ENCODE results near the gene AKAP1.

The AKAP1 gene

DNA sequence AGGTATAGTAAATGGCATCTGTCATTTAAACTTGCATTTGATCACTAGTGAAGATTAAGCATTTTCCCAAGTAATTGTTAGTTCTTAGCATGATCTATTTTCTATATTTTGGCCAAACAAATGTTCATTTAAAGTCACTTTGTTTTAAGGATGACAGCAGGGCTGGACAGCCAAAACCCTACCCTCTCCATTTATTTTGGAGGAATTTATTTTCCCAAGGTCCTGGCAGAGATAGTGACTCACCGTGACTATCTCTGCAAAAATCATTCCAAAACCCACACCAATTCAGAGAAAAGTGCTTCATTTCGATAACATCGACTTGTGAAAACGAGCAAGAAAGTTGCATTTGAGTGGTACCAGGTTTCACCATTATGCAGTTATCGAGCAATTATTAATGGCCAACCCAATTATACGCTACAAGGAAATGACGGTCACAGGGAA lies 665 bp upstream of the AKAP1 start:
- Histone ChIP-seq H2AFZ (ENCODE audit: low read depth, low read length) (peak overlapping the region; percentile 86), H3K36me3 (ENCODE audit: insufficient read depth, low read length) (no peaks in the 10 kb centered on the region), H3K4me1 (ENCODE audit: insufficient read depth, low read length) (peaks cover 26% of the 10 kb centered on the region)

DNA sequence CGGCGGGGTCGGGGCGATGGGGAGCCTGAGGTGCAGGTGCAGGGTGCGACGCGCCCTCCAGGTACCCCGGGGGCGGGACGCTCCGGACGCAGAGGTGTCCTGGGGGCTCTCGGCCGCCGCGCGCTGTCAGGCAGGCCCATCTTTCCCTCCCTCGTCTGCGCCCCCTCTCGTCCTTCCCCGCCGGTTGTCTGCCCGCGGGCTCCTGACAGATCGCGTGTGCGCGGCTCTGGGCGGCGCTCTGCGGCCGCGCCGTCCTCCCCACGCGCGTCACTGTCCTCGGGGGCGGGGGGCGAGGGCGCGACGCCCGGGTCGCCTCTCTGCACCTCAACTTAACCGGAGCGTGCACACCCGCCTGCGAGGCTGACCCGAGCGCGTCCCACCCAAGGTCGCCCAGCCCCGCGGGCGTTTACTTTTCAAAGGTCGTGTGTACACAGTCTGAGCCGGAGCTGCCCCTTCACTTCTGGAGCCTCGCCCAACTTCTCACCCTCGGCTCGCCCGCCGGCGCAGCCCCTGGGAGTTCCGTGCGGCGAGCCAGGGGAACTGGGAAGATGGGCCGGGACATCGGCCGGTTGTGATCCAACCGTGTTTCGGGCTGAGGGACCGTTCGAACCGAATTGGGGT lies 512 bp downstream of the AKAP1 start:
- Histone ChIP-seq H3K27me3 (ENCODE audit: insufficient read depth, low read length) (no peaks in the 10 kb centered on the region), H3K4me3 (ENCODE audit: low read length) (peak overlapping the region; percentile 70), H3K9me3 (ENCODE audit: low read length) (no peaks in the 10 kb centered on the region), H3K4me1 (ENCODE audit: insufficient read depth, low read length) (peaks cover 37% of the 10 kb centered on the region), H2AFZ (ENCODE audit: low read depth, low read length) (peak overlapping the region; percentile 86), H3K36me3 (ENCODE audit: insufficient read depth, low read length) (no peaks in the 10 kb centered on the region)

More for the DNA sequence above, 665 bp upstream of the AKAP1 start:
- Histone ChIP-seq H3K27me3 (ENCODE audit: insufficient read depth, low read length) (no peaks in the 10 kb centered on the region), H3K9me3 (ENCODE audit: low read length) (no peaks in the 10 kb centered on the region), H3K4me3 (ENCODE audit: low read length) (peak overlapping the region; percentile 70)

DNA sequence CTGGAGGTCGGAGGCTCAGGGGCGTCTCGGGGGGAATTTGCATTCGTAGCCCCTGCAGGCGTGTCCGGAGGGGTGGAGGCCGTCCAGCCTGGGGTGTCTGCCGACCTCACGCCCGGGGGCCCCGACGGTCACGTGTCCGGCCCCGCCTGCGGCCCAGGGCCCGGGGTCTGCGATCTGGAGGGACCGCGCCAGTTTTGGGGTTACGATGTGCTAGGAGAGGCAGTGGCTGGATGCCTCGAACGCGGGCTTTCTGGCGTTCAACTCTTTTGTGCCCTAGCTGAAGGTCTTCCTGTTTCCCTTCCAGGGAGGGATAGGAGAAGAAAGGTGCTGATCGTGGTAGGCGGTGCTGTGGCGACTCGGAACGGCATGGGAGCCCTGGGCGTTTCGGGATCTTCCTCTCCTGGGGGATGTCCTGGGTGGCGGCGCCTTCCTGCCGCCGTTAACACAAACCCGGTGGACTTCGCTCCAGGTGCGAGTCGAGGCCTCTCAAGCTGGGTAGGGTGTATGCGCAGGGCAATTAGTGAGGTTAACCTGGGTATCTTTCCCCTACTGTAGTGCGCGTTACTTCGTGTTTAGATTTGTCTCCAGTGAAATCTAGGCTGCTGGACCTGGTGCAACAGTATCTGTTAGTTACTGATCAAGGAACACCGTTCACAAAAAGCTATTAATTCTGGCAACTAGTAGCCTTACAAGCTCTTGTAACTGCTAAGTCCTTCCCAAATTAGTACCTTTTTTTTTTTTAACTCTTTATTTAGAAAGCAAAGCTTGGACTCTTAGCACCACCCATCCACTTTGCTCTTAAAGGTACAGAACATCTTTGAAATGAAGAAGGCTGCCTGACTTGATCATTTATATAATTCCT lies 1.3 kb downstream of the AKAP1 start:
- Histone ChIP-seq H3K9me3 (ENCODE audit: low read length) (no peaks in the 10 kb centered on the region), H3K36me3 (ENCODE audit: insufficient read depth, low read length) (no peaks in the 10 kb centered on the region), H3K27me3 (ENCODE audit: insufficient read depth, low read length) (no peaks in the 10 kb centered on the region), H2AFZ (ENCODE audit: low read depth, low read length) (peak overlapping the region; percentile 86), H3K4me1 (ENCODE audit: insufficient read depth, low read length) (peaks cover 44% of the 10 kb centered on the region), H3K4me3 (ENCODE audit: low read length) (peak overlapping the region; percentile 70)

DNA sequence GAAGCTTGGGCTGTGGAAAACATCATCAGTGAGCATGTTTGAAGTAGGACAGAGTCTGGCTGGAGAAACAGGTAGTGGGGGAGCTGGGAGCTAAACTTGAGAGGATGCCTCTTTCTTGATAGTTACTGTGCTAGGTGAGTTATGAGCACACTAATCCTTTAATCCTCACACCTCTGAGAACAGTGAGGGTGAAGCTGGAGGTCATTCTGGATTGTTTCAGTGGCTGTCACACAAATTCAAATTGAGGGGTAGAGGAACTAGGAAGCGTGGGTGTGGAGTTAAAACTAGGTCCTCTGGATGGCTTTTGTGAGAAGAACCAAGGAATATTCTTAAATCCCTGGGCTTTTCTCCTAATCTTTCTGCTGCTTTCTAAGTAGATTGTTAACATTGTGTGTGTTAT lies 3.3 kb downstream of the AKAP1 start:
- Histone ChIP-seq H3K27me3 (ENCODE audit: insufficient read depth, low read length) (no peaks in the 10 kb centered on the region), H3K4me1 (ENCODE audit: insufficient read depth, low read length) (peaks cover 47% of the 10 kb centered on the region)

DNA sequence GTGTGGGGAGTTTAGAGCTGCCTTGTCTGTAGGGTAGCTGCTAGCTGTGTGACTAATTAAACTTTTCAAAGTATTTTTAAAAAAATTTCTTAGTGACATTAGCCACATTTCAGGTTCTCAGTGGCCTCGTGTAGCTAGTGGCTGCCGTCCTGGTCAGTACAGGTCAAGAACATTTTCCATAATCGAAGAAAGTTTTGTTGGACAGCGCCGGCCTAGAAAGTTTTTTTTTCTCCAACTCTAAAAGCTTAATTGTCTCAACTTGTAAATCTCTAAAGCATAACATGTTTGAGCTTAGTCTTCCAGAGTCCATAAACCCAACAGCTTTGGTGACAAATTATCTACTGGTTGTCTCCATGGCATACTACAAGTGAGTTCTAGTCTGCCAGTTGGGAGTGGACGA lies 4.3 kb downstream of the AKAP1 start:
- H3K36me3 ChIP-seq (ENCODE audit: insufficient read depth, low read length): peaks cover 2% of the 10 kb centered on the region
- H3K27me3 ChIP-seq (ENCODE audit: insufficient read depth, low read length): no peaks in the 10 kb centered on the region
- H3K9me3 ChIP-seq (ENCODE audit: low read length): peaks cover 2% of the 10 kb centered on the region
- no peak overlapping the region for H2AFZ ChIP-seq (ENCODE audit: low read depth, low read length)
- no peak overlapping the region for H3K4me3 ChIP-seq (ENCODE audit: low read length)
- peaks cover 45% of the 10 kb centered on the region for H3K4me1 ChIP-seq (ENCODE audit: insufficient read depth, low read length)

More for the DNA sequence above, 3.3 kb downstream of the AKAP1 start:
- H3K4me3 ChIP-seq (ENCODE audit: low read length): no peak overlapping the region
- H3K9me3 ChIP-seq (ENCODE audit: low read length): no peaks in the 10 kb centered on the region
- no peaks in the 10 kb centered on the region for H3K36me3 ChIP-seq (ENCODE audit: insufficient read depth, low read length)
- no peak overlapping the region for H2AFZ ChIP-seq (ENCODE audit: low read depth, low read length)

DNA sequence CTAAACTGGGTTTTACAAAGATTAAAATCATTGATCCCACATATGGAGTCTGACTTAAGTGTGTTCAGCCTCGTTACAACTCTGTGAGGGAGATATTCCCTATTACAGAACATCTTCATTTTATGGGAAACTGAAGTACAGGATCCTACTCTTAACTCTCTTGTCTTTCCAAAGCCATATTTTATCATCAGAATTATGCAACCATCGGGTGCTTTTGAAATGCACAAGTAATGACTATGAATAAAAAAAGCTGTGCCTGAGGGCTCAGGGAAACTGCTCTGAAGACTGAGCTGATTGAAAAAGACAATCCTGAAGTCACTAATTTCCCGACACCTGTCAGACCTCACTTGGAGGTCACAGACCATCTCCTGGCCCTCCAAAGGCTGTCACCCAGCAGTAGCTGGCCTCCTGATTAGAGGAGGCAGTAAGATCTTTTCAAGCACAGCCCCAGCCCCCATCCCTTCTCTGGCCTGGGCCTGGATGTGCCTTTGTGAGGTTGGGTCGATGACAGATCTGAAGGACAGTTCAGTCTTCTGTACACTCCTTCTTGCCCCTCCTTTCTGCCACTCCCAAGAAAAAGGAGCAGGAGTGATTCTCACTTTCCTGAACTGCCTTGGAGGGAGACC lies 5.6 kb downstream of the AKAP1 start:
- Histone ChIP-seq H2AFZ (ENCODE audit: low read depth, low read length) (no peak overlapping the region), H3K27me3 (ENCODE audit: insufficient read depth, low read length) (no peaks in the 10 kb centered on the region), H3K36me3 (ENCODE audit: insufficient read depth, low read length) (peaks cover 2% of the 10 kb centered on the region), H3K9me3 (ENCODE audit: low read length) (peaks cover 2% of the 10 kb centered on the region), H3K4me1 (ENCODE audit: insufficient read depth, low read length) (peaks cover 45% of the 10 kb centered on the region), H3K4me3 (ENCODE audit: low read length) (no peak overlapping the region)

DNA sequence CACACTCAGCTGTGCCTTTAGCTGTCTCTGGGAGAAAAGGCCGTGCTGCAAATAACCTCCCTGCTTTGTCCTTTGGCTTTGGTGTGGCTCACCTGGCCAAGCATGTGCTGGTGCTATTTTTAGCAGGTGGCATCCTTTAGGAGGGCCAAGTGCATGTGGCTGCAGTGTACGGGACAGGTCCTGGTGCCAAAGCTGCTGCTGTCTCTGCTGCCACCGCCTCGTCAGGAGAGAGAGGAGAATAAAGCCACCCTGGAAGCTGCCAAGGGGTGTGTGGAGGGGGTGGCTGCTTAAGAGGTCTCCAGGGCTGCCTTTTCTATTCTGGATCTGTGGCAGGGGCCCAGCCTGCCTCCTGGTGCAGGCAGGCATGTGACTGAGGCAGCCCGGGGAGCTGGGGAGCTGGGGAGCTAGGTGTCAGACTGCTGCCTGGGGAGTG lies 6.2 kb downstream of the AKAP1 start:
- Histone ChIP-seq H2AFZ (ENCODE audit: low read depth, low read length) (no peak overlapping the region), H3K9me3 (ENCODE audit: low read length) (peaks cover 2% of the 10 kb centered on the region)

DNA sequence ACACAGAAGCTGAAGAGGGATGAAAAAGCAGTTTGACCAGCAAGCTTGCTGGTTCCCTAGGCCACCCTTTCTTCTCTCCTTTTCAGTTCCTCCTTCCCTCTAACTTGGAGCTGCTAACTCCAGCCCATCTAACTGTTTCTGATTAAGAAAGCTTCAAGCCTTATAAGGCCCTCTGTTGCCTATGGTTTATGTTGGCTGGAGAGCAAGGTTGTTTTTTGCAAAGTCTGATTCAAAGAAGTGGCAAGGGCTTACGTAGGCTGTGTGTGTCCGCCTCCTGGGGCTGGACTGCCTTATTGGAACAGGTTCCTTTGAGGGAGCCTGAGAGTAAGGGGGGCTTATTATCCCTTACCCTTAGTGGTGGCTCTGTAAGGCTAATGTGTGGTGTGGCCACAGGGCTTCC lies 7.1 kb downstream of the AKAP1 start:
- Histone ChIP-seq H2AFZ (ENCODE audit: low read depth, low read length) (no peak overlapping the region), H3K4me1 (ENCODE audit: insufficient read depth, low read length) (peaks cover 36% of the 10 kb centered on the region), H3K36me3 (ENCODE audit: insufficient read depth, low read length) (peaks cover 4% of the 10 kb centered on the region)

More for the DNA sequence above, 6.2 kb downstream of the AKAP1 start:
- H3K4me1 ChIP-seq (ENCODE audit: insufficient read depth, low read length): peaks cover 45% of the 10 kb centered on the region
- H3K36me3 ChIP-seq (ENCODE audit: insufficient read depth, low read length): peaks cover 2% of the 10 kb centered on the region
- H3K27me3 ChIP-seq (ENCODE audit: insufficient read depth, low read length): no peaks in the 10 kb centered on the region
- no peak overlapping the region for H3K4me3 ChIP-seq (ENCODE audit: low read length)

DNA sequence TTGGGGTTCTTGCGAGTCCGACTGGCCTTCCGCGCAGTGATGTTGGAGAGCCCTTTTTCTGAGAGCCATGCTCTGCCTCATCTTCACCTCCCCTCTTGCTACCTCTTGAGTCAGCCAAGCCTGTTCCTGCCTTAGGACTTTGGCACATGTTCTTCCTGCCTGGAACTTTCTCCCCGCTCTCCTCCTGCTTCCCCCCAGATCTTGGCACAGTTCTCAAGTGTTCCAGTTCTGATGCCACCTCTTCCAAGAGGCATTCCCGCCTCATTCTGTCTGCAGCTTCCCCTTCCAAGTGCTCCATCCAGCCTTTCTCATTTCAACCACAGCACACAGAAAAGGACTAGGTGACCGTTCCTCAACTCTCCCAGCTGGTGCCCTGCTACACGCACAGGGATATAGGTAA lies 7.7 kb downstream of the AKAP1 start:
- Histone ChIP-seq H2AFZ (ENCODE audit: low read depth, low read length) (no peak overlapping the region), H3K27me3 (ENCODE audit: insufficient read depth, low read length) (no peaks in the 10 kb centered on the region), H3K4me3 (ENCODE audit: low read length) (no peak overlapping the region), H3K9me3 (ENCODE audit: low read length) (peaks cover 2% of the 10 kb centered on the region), H3K36me3 (ENCODE audit: insufficient read depth, low read length) (peaks cover 4% of the 10 kb centered on the region), H3K4me1 (ENCODE audit: insufficient read depth, low read length) (peaks cover 30% of the 10 kb centered on the region)

More for the DNA sequence above, 7.1 kb downstream of the AKAP1 start:
- Histone ChIP-seq H3K9me3 (ENCODE audit: low read length) (peaks cover 2% of the 10 kb centered on the region), H3K27me3 (ENCODE audit: insufficient read depth, low read length) (no peaks in the 10 kb centered on the region), H3K4me3 (ENCODE audit: low read length) (no peak overlapping the region)

DNA sequence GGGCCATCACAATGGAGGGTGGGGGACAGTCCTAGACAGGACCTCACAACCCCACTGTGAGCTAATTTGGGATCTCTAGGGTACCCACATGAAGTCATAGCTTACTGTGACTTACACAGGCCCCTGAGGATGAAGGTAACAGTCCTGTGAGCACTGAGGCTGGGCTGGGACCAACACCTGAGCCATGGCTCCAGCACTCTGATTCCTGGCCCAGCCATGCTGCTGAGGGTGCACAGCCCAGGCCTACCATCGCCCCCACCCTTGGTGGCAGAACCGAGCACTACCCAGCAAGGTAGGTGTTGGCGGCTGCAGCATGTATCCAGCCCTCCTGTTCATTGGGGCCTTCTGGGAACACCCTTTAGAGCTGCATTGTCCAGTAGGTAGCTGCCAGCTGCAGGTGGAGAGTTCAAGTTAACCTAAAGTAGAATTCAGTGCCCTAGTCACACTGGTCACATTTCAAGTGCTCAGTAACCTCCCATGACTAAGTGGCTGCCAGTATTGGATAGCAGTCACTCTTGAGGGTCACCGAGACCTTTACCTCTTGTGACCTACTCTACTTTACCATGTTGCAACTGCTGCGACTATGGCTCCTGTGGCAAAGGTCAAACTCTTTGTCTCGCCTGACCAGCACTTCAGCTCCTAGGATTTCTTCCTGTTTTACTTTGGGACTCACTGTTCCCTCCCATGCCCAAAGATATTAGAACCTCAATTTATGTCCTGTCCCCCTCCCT lies 11.6 kb downstream of the AKAP1 start:
- Histone ChIP-seq H3K4me1 (ENCODE audit: insufficient read depth, low read length) (peaks cover 6% of the 10 kb centered on the region), H3K9me3 (ENCODE audit: low read length) (peaks cover 3% of the 10 kb centered on the region), H3K36me3 (ENCODE audit: insufficient read depth, low read length) (peaks cover 4% of the 10 kb centered on the region), H3K27me3 (ENCODE audit: insufficient read depth, low read length) (no peaks in the 10 kb centered on the region), H2AFZ (ENCODE audit: low read depth, low read length) (no peak overlapping the region), H3K4me3 (ENCODE audit: low read length) (no peak overlapping the region)

DNA sequence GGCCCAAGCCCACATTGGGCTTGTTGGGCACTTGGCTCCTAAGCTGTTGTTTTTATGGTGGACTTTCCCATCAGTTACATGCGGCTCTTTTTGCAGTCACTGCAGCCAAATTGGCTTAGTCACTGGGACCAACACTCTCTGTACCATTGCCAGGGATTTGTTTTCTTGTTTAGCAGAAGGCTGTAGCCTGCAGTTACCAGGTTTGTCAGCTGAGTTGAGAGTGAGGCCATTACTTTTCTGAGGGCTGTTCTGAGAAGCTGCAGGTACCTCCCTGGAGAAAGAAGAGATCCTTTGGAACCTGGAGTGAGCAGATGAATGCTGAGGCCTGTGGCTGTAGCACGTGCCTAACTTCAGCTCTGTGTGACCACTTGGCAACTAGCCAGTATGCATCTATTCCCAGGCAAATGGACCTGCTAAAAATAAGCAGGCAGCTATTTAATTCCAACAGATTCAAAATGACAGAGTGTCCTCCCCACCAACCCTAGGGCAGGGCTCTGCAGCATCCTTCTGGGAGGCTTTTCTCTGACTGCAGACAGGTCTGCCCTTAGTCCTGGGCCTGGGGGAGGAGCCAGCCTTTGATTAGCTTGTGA lies 12.9 kb downstream of the AKAP1 start:
- Histone ChIP-seq H3K36me3 (ENCODE audit: insufficient read depth, low read length) (peaks cover 4% of the 10 kb centered on the region), H3K9me3 (ENCODE audit: low read length) (peaks cover 3% of the 10 kb centered on the region), H3K4me1 (ENCODE audit: insufficient read depth, low read length) (no peaks in the 10 kb centered on the region), H3K4me3 (ENCODE audit: low read length) (no peak overlapping the region), H2AFZ (ENCODE audit: low read depth, low read length) (no peak overlapping the region), H3K27me3 (ENCODE audit: insufficient read depth, low read length) (no peaks in the 10 kb centered on the region)

DNA sequence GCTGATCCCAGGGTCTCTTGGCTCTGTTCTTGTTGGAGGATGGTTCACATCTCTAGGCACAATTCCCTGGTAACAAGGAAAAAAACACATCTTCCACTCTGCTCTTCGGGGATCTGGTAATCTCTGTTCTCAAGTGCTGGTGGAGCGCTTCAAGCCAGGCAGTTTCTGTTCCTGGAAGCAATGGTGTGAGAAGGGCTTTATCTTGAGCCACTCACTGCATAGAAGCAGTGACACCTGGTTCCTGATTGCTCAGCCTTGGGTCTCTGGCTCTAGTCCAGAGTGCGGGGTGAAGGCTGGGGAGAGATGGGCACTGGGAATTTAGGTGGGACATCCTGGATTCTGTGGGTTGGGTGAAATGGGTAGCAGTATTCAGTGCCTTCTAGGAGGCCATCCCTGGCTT lies 14.1 kb downstream of the AKAP1 start:
- Histone ChIP-seq H3K4me3 (ENCODE audit: low read length) (no peak overlapping the region), H3K4me1 (ENCODE audit: insufficient read depth, low read length) (no peaks in the 10 kb centered on the region), H2AFZ (ENCODE audit: low read depth, low read length) (no peak overlapping the region), H3K27me3 (ENCODE audit: insufficient read depth, low read length) (no peaks in the 10 kb centered on the region), H3K36me3 (ENCODE audit: insufficient read depth, low read length) (peaks cover 2% of the 10 kb centered on the region), H3K9me3 (ENCODE audit: low read length) (peaks cover 2% of the 10 kb centered on the region)

Data from neuron (in vitro differentiated cells).